Measurements from ENCODE around the gene GPRC5B.

DNA sequence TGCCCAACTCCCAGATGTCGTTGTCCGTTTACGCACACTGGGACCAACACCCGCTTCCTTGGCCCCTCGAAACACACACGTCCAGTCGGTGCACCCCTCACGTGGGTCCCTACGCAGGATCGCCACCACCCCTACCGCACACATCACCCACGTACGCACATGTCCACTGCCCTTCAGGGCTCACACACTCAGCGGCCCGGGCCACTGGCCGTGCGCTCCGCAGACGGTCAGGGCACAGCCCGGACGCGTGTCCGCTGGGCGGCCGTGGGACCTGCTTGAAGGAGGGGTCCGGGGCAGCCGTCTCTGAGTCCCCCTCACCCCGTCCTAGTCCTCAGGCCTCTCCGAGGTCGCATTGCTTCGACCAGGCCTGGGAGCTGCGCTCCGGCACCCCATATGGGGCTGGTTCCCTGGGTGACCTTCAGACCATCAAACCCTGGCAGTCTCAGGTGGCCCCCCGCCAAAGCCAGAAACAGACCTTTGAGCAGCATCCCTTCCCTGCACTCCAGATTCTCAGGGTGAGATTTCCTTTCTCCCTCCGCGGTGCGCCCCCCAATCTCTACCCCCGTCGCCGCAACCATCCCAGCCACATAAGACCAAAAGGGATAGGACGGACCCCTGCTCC lies 914 bp upstream of the GPRC5B start:
- TF ChIP-seq, protein P1, sequence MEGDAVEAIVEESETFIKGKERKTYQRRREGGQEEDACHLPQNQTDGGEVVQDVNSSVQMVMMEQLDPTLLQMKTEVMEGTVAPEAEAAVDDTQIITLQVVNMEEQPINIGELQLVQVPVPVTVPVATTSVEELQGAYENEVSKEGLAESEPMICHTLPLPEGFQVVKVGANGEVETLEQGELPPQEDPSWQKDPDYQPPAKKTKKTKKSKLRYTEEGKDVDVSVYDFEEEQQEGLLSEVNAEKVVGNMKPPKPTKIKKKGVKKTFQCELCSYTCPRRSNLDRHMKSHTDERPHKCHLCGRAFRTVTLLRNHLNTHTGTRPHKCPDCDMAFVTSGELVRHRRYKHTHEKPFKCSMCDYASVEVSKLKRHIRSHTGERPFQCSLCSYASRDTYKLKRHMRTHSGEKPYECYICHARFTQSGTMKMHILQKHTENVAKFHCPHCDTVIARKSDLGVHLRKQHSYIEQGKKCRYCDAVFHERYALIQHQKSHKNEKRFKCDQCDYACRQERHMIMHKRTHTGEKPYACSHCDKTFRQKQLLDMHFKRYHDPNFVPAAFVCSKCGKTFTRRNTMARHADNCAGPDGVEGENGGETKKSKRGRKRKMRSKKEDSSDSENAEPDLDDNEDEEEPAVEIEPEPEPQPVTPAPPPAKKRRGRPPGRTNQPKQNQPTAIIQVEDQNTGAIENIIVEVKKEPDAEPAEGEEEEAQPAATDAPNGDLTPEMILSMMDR (IDR thresholded peaks at IDR 0.05): no peak
- TF ChIP-seq POLR2A (IDR thresholded peaks at IDR 0.05): no peak

All from uterus (tissue), 2 donors.